Right forelimb (tissue), 1 donor: ENCODE measurements around the gene SYP.

Experiments
- DNase-seq: peaks from one replicate; pipeline ENCODE4 v3.0.0-alpha.2; 2018

SYP gene

GRCh38 chrX:49199906-49200771, at the start of gene SYP:
TSS of gene SYP (minus strand) at chrX:49200193. CDS start at chrX:49200186, 7 bp downstream.
- DNase-seq: peak; percentile 88

- DNase-seq: no peak
These were observed 49.6 kb upstream of the SYP start for GRCh38 chrX:49249616-49250015.

DNA sequence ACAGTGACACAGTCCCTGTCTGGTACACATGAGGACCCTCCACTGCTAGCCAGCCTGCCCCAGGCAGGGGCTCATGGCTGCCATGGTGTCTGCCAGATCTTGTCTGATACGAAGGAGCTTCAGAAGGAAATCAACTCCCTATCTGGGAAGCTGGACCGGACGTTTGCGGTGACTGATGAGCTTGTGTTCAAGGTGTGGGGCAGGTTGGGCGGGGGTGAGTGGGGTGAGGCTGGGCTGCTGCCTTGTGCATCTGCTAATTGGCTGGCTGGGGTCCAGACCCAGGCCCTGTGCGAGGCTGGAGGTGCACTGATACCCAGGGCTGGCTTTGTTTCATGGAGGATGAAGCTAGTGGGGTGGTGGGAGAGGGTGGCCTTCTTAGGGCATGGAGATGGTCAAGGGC, 49.1 kb upstream of the SYP start:
- no peak for DNase-seq

DNA sequence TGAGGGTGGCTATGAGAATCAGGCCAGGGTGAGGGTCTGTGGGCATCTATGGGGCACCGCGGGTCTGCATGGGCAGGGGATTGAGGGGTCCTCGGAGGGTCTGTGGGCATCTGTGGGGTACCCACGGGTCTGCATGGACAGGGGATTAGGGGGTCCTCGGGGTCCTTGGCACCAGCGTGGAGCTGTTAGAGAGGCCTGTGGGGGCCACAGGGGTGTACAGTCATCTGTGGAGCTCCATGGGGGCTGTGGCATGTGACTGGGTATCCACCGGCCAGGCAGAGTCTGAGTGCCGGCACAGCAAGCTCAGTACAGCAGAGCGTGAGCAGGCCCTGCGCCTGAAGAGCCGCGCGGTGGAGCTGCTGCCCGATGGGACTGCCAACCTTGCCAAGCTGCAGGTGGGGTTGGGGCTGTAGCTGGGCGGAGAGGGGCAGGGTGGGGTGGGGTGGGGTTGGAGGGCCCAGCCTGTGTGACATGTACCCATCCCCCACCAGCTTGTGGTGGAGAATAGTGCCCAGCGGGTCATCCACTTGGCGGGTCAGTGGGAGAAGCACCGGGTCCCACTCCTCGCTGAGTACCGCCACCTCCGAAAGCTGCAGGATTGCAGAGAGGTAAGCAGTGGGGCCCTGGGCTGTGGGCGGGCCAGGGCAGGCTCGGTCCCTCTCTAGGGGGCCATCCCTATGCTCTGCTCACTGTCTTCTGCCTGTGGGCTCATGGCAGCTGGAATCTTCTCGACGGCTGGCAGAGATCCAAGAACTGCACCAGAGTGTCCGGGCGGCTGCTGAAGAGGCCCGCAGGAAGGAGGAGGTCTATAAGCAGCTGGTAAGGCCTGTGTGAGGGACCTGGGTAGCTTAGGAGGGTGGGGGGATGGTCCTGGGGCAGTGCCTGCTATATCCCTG, 48.2 kb upstream of the SYP start:
- DNase-seq: no peak

GRCh38 chrX:49247346-49247745, 47.4 kb upstream of the SYP start:
- no peak for DNase-seq

DNA sequence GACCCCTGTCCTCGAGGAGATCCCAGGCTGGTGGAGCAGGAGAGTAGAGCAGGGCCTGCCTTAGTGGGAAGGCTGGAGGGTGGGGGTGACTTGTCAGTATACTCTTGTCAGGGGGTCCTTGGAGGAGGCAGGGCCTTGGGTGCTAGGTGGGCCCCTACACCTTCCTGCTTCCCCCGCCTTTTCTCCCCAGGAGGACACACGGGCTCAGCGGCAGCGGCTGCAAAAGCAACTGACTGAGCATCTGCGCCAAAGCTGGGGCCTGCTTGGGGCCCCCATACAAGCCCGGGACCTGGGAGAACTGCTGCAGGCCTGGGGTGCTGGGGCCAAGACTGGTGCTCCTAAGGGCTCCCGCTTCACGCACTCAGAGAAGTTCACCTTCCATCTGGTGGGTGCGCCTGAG, 46.5 kb upstream of the SYP start:
- no peak for DNase-seq

DNA sequence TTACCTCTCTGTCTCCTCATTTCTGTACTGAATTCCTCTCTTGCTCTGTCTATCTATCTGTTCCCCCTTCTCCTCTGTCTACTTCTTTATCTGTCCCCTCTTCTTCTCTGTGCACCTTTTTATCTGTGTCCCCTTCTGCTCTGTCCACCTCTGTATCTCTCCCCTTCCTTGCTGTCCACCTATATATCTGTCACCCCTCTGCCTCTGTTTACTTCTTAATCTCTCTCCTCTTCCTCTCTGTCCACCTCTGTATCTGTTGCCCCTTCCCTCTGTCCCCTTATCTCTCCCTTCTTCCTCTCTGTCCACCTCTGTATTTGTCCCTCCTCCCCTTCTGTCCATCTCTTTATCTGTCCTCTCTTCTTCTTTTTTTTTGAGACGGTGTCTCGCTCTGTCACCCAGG, 44.2 kb upstream of the SYP start:
- DNase-seq: no peak

GRCh38 chrX:49243166-49243565, 43.2 kb upstream of the SYP start:
- no peak for DNase-seq

DNA sequence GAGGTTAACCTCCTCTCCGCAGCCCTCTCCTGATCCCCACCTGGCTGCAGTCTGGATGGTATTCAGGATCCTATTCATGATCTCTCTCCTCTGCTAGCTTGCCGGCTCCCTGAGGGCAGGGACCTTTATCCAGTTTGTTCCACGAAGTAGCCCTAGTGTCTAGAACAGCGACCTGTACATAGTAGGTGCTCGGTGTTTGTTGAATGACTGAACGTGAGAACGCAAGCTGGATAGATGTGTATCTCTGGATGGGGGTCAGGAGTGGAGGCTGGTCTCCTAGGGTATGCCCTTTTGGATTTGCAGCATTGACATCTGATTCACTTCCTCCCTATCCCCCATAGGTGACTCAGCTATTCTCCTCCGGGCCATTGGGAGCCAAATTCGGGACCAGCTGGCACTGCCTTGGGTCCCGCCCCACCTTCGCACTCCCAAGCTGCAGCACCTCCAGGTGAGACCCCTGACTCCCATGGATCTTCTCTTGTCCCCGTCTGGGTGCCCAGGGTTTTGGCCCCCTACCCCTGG, 42.6 kb upstream of the SYP start:
- DNase-seq: no peak

GRCh38 chrX:49238735-49239134, 38.7 kb upstream of the SYP start:
- no peak for DNase-seq

DNA sequence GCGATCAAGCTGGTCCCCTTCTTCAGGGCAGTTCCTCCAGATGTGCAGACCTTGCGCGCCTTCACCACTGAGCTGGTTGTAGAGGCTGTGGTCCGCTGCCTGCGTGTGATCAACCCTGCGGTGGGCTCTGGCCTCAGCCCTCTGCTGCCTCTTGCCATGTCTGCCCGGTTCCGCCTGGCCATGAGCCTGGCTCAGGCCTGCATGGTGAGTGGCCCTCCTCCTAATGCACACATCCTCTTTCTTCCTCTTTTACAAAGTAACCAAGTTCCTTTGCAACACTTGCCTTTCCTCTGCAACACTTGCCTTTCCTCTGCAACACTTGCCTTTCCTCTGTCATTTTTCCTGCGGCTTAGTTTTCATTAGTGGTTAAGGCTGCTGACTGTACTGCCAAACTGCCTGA, 37.1 kb upstream of the SYP start:
- no peak for DNase-seq

GRCh38 chrX:49233887-49234555, 34.0 kb upstream of the SYP start:
- DNase-seq: no peak

DNA sequence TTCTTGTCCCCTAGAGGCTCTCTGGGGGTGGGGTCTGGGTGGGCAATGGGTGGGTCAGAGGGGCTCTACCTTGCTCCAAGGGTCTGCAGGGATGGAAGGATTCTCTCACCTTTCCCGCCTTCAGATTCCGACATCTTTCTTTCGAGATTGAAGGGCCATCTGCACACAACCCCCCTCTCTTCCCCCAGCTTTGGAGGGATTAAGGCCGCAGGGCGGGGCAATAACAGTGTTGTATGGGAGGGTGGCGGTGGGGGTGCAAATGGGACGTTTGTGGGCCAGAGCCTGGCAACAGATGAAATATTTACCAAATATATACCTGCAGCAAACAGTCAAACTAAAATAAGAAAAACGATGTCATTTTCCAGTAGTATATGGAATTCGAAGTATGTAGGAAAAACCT, 33.2 kb upstream of the SYP start, which contains the start of gene CACNA1F:
Gene CACNA1F, minus strand, starts transcription at position 165 of the 400 bp plus-strand sequence. Its CDS starts 31 bp downstream, at position 134.
- no peak for DNase-seq

DNA sequence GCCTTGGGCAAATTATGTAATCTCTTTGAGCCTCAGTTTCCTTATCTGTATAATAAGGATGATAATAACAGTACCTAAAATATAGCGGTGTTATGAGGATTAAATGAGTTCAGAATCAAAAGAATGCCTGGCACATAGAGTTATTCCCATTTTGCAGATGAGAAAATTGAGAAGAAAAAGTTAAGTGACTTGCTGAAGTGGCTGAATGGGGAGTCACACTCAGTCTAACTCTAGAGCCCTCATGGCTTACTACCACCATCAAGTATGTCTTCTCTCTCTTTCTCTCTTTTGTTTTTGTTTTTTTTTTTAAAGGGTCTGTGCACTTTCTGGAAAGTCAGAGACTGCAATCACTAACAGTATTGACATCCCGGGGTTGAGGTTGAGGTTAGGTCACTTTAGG, 32.5 kb upstream of the SYP start:
- no peak for DNase-seq

DNA sequence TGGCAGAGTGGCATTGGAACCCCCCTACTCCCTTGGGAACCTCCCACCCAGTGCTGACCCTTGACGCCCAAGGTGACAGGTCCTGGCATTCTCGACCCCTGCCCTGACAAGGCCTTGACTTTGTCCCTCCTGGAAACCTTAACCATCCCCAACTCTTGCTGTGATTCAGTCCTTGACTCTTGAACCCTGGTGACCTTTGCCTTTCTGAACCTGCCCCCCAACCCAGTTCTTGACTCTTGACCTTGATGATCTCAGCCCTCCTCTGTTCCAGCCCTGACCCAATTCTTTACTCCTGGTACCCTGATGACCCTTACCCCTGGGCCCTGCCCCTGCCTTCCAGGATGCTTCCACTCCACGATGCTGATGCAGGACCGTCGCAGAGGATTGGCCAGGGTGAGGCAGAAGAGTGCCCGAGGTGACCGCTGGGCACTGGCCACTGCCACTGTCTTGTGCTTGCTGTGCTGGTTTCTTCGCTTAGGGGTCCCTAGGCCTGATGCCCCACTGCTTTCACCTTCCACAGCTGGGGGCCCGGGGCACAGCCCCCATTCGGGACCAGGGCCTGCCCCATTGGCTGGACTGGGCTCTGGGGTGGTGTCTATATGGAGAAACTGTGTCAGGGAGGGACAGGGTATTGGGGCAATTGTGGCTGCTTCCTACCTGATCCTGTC, 31.5 kb upstream of the SYP start:
- DNase-seq: no peak

GRCh38 chrX:49230500-49231232, 30.7 kb upstream of the SYP start:
- no peak for DNase-seq

GRCh38 chrX:49228185-49228584, 28.2 kb upstream of the SYP start:
- no peak for DNase-seq

GRCh38 chrX:49227726-49228125, 27.7 kb upstream of the SYP start:
- no peak for DNase-seq

GRCh38 chrX:49226946-49227345, 27.0 kb upstream of the SYP start:
- DNase-seq: no peak

GRCh38 chrX:49225858-49226257, 25.9 kb upstream of the SYP start:
- no peak for DNase-seq

DNA sequence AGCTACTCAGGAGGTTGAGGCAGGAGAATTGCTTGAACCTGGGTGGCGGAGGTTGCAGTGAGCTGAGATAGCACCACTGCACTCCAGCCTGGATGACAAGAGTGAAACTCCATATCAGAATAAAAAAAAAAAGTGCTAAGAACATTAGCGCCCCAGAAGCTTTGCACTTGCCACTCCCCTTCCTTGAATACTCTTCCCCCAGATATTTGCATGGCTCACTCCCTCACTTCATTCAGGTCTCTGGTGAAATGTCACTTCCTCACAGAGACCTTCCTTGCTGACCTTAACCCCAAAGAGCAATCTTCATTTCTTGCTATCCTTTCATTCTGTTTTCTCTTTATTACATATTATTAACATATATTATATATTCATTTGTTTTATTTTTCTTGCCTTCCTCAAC, 21.9 kb upstream of the SYP start:
- DNase-seq: no peak

DNA sequence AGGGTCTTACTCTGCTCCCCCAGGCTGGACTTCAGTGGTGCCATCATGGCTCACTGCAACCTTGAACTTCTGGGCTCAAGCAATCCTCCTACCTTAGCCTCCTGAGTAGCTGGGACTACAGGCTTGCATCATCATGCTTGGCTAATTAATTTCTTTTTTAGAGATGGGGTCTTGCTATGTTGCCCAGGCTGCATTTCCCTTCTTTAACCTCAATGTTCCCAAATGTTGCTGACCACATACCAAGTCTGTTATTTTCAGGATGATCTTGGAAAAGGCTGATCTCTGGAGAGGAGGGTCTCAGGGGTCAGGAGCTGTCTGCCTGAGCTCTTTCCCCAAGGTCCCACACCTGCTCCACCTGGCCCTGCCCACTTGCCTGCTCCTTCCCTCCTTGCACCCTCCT, 20.1 kb upstream of the SYP start:
- DNase-seq: no peak
